Activated naive CD4-positive, alpha-beta T cell treated with anti-CD3 and anti-CD28 coated beads, Interleukin-2, amount 50 U/mL, for 16 hours (primary cell): ENCODE measurements around the gene HARS1.
"Not testable (repeated sequence)": the region's sequence is repeated elsewhere in the genome, so short reads cannot be mapped to it uniquely, and the experiment has no call there.

Experiments used
- DNase-seq: peaks from one replicate; pipeline ENCODE4 v3.0.0-alpha.2; 2020

Gene HARS1

DNA sequence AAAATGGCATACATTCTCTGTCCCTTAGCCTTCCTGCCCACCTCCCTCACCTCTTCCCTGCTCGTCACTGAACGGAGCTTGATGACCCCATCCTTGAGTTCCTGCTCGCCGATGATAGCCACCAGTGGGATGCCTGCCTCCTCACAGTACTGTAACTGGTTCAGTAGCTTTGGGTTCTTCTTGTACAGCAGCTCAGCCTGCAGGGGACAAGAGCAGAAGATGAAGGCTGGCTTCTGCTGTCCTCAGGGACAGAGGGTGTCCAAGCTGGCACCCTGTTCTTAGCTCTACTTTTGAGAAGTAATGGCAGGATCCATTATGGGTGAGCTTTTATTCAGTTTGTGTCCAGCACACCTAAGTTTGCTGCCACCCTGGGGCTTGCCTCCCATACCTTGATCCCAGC, 16.5 kb downstream of the HARS1 start:
- no peak for DNase-seq

DNA sequence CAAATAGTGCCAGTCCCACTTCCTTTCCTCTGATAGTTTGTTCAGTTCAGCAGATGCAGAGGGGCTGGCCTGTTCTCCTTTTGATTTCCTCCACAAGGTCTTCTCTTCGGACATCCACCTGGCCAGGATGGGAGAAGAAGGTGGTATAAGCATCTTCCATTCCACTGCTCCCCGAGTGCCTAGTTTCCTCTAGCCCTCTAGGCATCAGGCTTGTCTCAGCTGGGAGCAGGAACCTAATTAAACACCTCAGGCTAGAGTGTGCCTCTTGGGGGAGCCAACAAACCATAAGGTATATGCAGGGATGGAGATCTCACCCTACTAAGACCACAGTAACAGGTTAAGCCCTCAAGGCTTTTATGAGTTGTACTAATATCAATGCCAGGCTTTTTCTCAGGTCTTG, 17.0 kb downstream of the HARS1 start:
- DNase-seq, result no peak

DNA sequence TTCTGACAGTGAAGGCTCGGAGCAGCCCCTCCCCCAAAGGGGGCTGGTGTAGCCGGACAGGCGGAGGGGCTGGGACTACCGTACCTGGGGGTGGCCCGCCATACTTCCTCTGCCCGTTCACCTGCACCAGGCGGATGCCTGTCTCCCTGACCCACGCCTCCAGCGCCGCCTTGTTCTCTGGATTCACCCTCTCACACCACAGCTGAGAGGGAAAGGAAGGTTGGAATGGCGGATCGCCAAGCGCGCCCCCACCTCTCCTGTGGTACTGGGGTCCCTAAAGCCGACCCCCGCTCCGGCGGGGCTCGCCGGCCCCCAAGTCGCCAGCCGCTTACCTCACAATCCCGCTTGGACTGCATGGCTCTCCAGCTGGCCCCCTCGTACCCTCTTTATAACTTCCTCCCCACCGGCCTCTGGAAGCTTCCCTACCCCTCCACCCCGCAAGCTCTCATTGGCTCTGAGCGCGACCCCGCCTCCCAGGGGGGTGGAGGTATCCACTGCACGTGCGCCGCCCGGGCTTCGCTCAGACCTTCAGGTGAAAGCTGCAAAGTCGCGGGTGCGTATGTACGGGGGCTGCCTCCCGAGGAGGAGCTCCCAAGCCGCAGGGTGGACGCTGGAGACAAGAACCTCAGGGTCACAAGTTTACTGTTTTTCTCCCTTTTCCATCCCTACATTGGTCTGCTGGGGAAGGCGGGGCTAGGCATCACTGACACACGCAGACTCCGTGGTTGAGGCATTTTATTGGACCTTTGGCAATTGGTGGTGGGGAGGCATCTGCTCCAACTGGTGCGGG, 17.8 kb downstream of the HARS1 start, which contains the start of gene DND1:
DND1 (minus strand) TSS at position 390 of the 790 bp plus-strand sequence; CDS start at position 356, 34 bp downstream.
- no peak for DNase-seq

GRCh38 chr5:140672455-140673186, 18.5 kb downstream of the HARS1 start:
- no peak for DNase-seq

DNA sequence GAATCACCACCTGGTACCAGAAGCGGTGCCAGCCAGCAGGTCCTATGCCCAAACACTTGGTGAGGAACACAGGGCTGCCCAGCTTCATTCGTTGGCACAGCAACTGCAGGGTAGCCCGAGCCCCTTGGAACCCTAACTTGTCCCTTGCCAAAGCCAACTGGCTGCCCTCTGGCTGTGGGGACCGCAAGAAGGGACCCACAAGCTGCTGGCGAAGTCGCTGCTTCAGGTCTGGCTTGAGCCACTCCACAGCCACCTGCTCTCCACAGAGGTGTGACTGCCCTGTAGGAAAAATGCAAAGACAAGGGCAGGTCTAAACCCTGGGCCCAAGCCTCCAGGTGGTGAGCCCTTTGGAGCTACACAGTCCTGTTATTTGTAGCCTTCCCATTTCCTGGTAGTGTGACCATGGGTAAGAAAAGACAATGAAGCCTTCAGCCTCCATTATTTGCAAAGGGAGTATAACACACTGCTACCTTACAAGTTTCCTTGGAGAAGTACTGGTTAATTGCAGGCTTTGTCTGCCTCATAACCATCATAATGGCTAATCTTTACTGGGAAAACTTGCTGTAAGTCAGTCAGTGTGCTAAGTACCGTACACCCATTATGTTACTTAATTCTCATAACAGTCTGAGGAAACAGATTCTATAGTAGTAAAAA, 19.6 kb downstream of the HARS1 start:
- no peak for DNase-seq

- not testable (repeated sequence) for DNase-seq
Observed at GRCh38 chr5:140671035-140671434, 20.1 kb downstream of the HARS1 start.

- DNase-seq, result peak; percentile 97
Observed at GRCh38 chr5:140664359-140665119, 26.6 kb downstream of the HARS1 start, which contains the start of gene WDR55. WDR55 (plus strand) TSS chr5:140664904; CDS start chr5:140664913, 9 bp downstream.

- no peak for DNase-seq
Observed at GRCh38 chr5:140664030-140664358, 27.2 kb downstream of the HARS1 start.

DNA sequence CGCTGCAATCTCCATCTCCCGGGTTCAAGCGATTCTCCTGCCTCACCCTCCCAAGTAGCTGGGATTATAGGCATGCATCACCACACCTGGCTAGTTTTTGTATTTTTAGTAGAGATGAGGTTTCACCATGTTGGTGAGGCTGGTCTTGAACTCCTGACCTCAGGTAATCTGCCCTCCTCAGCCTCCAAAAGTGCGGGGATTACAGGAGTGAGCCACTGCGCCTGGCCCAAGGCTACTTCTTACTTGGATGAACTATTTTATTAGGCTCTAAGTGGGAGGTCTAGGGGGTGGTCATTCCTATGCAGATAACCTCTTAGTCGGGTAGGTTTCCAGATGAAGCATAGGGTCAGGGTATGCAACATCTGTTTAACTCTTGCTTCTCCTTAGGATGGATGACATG, 30.8 kb downstream of the HARS1 start:
- not testable (repeated sequence) for DNase-seq

DNA sequence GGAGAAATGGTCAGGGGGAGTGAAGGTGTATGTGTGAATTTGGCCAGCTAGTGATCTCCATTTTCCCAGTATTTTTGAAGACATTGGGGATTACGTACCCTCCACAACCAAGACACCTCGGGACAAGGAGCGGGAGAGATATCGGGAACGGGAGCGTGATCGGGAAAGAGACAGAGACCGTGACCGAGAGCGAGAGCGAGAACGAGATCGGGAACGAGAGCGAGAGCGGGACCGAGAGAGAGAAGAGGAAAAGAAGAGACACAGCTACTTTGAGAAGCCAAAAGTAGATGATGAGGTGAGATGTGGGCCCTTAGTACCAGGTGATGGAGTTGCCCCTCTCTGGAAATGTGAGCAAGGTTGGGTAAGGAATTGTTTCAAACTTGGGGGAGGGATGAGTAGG, 32.3 kb downstream of the HARS1 start:
- DNase-seq, result no peak

DNA sequence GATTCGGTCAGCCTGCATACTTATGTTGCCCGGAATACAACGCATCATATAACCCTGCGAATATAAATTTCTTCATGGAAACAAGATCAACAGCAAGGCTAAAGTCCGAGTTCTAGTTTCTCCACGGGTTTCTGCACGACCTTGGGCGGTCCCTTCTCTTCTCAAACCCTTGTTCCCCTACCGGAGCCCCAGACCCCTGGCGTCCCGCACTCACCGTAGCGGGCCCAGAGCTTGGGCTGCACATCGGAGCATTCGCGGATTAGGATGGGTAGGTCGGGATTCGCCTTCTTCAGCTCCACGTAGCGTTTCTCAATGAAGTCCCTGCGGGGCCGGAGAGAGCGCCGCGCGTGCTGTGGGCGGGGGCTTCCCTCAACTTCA, 44.1 kb downstream of the HARS1 start:
- DNase-seq, result no peak

- DNase-seq, result no peak
Observed at GRCh38 chr5:140642718-140643117, 48.5 kb downstream of the HARS1 start.

GRCh38 chr5:140641716-140642115, 49.5 kb downstream of the HARS1 start:
- no peak for DNase-seq

DNA sequence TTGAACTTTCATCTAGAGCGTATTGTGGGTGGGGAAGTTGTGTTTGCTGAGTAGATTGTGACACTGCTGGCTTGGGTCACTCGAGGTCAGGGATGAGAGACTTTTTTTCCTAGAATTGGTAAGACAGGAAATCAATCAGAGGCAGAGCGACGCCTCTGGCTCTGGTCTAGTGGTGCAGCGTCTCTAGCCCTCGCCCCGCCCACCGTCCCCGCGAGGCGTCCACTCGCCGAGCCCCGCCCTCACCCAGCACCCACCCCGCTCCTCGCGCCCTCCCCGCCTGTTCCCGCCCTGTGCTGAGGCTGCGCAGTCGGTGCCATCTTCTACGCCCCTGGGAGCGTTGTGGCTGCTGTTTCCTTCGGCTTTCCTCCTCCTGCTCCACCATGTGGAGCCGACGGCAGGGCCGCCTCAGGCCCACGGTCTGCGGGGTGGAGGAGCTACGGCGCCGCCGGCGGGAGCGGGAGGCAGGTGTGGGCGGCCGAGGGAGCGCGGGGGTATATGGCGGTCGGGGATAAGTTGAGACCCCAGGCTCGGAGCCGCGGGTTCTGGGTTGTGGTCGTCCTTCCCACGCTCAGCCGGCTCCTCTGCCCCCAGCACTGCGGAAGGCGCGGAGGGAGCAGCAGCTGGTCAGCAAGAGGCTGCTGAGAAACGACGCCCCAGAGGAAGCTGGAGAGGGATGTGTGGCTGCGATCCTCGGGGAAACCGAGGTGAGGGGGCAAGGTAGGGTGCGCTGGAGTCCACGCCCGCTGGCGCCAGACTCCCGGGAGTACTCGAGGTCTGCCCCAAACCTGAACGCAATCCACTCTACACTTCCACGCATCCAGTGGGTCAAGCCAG, 51.8 kb downstream of the HARS1 start, which contains the start of gene TMCO6:
TMCO6 (plus strand) TSS at position 304 of the 834 bp plus-strand sequence; CDS start at position 381, 77 bp downstream.
- peak; percentile 98 for DNase-seq

- DNase-seq, result not testable (repeated sequence)
Observed at GRCh38 chr5:140638898-140639147, 52.3 kb downstream of the HARS1 start.

GRCh38 chr5:140637371-140638100, 53.6 kb downstream of the HARS1 start:
- DNase-seq, result no peak

DNA sequence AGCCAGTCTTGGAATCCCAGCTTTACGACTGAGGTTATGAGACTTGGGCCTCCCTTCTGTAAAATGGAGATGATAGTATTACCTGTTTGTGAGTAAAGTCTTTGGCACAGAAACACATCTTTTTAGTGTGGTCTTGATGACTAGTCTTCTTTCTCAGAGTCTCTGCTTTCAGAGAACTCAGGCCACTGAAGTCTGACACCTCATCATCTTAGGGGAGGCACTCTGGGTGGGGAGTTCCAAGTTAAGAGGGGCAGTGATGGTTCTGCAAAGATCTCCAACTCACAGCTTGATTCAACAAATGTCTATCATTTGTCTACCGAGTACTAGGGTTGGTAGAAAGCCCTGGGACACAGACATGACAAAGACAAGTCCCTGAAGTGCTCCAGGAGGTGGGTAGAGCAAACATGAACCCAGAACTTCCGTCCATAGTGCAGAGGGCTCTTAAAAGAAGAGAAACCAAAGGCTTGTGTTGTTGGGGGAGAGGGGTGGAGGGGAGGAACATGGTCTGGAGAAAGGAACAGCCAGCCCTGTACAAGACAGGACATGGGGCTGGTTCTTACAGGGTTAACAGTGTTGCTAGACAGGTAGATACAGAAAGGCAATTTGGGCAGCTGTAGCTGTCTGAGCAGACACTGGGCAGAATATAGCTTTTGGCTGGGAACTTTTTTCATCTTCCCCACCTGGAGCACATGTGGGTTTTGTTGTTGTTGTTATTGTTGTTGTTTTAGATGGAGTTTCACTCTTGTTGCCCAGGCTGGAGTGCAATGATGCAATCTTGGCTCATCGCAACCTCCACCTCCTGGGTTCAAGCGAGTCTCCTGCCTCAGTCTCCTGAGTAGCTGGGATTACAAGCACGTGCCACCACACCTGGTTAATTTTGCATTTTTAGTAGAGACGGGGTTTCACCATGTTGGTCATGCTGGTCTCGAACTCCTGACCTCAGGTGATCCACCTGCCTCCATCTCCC, 55.6 kb downstream of the HARS1 start:
- no peak for DNase-seq

GRCh38 chr5:140634103-140634502, 57.1 kb downstream of the HARS1 start:
- DNase-seq, result no peak

DNA sequence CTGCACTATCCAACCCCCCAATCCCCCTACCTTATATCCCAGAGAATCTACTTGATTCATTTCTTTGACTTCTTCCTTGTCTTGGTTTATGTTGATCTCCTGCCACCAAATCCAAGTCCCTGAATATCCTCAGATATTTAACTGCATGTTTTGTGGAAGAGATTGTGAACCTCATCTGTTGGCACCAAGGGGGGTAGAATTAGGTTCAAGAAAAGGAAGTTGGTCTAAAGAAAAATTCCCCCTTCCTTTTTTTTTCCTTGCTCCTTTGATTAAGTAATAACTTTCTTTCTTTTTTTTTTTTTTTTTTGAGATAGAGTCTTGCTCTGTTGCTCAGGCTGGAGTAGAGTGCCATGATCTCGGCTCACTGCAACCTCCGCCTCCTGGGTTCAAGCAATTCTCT, 57.7 kb downstream of the HARS1 start:
- DNase-seq, result no peak

DNA sequence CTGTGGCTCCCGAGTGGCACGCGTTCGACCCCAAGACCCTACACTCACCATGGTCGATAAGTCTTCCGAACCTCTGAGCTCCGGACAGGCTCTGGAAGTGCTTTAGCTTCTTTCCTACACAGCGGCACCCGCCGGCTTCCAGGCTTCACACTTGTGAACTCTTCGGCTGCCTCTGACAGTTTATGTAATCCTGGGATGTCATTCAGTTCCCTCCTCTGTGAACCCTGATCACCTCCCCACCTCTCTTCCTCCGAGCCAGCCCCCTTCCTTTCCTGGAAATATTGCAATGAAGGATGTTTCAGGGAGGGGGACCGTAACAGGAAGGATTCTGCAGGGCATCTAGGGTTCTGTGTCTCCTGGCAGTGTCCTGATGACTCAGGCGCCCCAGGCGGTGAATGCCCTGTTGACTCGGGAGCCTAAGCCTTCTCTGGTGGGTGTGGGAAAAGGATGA, 58.1 kb downstream of the HARS1 start, which contains the start of gene CD14:
CD14 (minus strand) TSS at position 155 of the 451 bp plus-strand sequence; CDS start at position 51, 104 bp downstream.
- DNase-seq, result no peak
